ENCODE data around the gene MYNN.

DNA sequence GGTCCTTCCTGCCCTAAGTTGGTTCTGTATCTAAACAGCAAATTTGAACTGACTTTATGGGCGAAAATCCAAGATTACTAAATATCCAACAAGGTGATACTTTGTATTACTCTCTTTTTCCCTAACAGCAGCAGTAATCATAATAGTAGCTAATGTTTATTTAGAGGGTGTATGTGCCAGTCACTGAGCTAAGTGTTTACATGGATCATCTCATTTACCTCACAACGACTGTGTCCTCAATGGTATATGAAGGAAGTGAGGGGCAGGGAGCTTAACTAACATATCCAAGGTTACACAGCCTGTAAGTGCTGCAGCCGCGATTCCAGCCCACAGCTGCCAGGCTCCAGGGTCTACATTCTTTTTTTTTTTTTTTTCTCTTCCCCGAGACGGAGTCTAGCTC, 49.8 kb downstream of the MYNN start:
- TF ChIP-seq FOXA1 (IDR thresholded peaks at IDR 0.05) (no peak), FOXA1 (CRISPR knock-in tag; IDR thresholded peaks at IDR 0.05) (no peak), ARHGAP35 (CRISPR knock-in tag; IDR thresholded peaks at IDR 0.05; ENCODE audit: borderline replicate concordance) (no peak), YEATS2 (CRISPR knock-in tag; IDR thresholded peaks at IDR 0.05; ENCODE audit: borderline replicate concordance) (no peak)
